GM13977 (cell line): ENCODE results near the gene HPDL.

ENCODE experiments used
- DNase-seq: peaks from one replicate; pipeline ENCODE4 v3.0.0; 2012; ENCODE audit warnings: low spot score
- CTCF ChIP-seq: IDR thresholded peaks from 2 replicates; pipeline ENCODE4 v1.5.1; 2012; ENCODE audit warnings: mild to moderate bottlenecking, control low read depth; ENCODE audit not compliant: insufficient read depth; ENCODE audit errors: extremely low read depth, missing control alignments
- in situ Hi-C: fragments of 300-500 bp; cut with MboI; formaldehyde crosslinking; loops from one replicate; pipeline ENCODE4 v1.12.0; 2022; ENCODE audit warnings: low sequenced_read_pairs, low pct_unique_long_range_greater_than_20kb, mixed read lengths, inconsistent platforms; ENCODE audit not compliant: unreplicated experiment

HPDL gene

GRCh38 chr1:45325851-45326506, 716 bp upstream of the HPDL start:
- in situ Hi-C loops: no loop called here
- TF ChIP-seq CTCF: no peak
- no peak for DNase-seq

GRCh38 chr1:45327644-45328515, 1.2 kb downstream of the HPDL start:
- in situ Hi-C loops: no loop called here
- TF ChIP-seq CTCF: no peak
- DNase-seq: no peak

- no peak for TF ChIP-seq CTCF
- in situ Hi-C loops: no loop called here
- DNase-seq: no peak
Observed at GRCh38 chr1:45328680-45329079, 2.0 kb downstream of the HPDL start.

GRCh38 chr1:45329445-45329844, 2.8 kb downstream of the HPDL start:
- no peak for TF ChIP-seq CTCF
- in situ Hi-C loops: no loop called here
- DNase-seq: no peak

GRCh38 chr1:45331436-45332345, 5.0 kb downstream of the HPDL start:
- no peak for DNase-seq
- in situ Hi-C loops: no loop called here
- no peak for TF ChIP-seq CTCF

GRCh38 chr1:45332346-45332720, 5.6 kb downstream of the HPDL start:
- no peak for TF ChIP-seq CTCF
- DNase-seq: peak; percentile 2
- in situ Hi-C loops: no loop called here
